Testis (tissue), 2 donors: ENCODE measurements around the gene EVPL.
"Not testable (repeated sequence)": the region's sequence is repeated elsewhere in the genome, so short reads cannot be mapped to it uniquely, and the experiment has no call there.

ENCODE experiments used
- CTCF ChIP-seq, 3 experiments: fragments of 450-650 bp in 2 of 3; fragments of 200-600 bp in 1 of 3; sonication (generic) in 1 of 3; IDR thresholded peaks; one replicate each; pipeline ENCODE4 v1.5.1; 2016 to 2019; ENCODE audit warnings: antibody characterized with exemption in 3 of 3, mild to moderate bottlenecking in 2 of 3, moderate library complexity in 1 of 3
- POLR2A ChIP-seq: fragments of 450-650 bp; IDR thresholded peaks from one replicate; pipeline ENCODE4 v1.6.1; 2017; ENCODE audit warnings: antibody characterized with exemption, mild to moderate bottlenecking, moderate library complexity

- TF ChIP-seq CTCF (IDR thresholded peaks at IDR 0.05); POLR2A: not testable (repeated sequence)
Measured at GRCh38 chr17:76058264-76058663, 31.2 kb upstream of the EVPL start.
